Thyroid gland (tissue), 4 donors: ENCODE measurements around the gene IDH3G.

Experiments used
- CTCF ChIP-seq, 6 experiments: fragments of 200-600 bp in 3 of 6; fragments of 450-650 bp in 3 of 6; sonication (generic) in 3 of 6; IDR thresholded peaks; one replicate each; pipeline ENCODE4 v1.5.1; 2016 to 2019; ENCODE audit warnings: antibody characterized with exemption in 6 of 6, mild to moderate bottlenecking in 2 of 6, inconsistent platforms in 1 of 6, moderate library complexity in 1 of 6
- POLR2A ChIP-seq, 2 donors: fragments of 450-650 bp; IDR thresholded peaks; one replicate each; pipeline ENCODE4 v1.6.1; 2017; ENCODE audit warnings: antibody characterized with exemption in 2 of 2, mild to moderate bottlenecking in 2 of 2, moderate library complexity in 1 of 2

DNA sequence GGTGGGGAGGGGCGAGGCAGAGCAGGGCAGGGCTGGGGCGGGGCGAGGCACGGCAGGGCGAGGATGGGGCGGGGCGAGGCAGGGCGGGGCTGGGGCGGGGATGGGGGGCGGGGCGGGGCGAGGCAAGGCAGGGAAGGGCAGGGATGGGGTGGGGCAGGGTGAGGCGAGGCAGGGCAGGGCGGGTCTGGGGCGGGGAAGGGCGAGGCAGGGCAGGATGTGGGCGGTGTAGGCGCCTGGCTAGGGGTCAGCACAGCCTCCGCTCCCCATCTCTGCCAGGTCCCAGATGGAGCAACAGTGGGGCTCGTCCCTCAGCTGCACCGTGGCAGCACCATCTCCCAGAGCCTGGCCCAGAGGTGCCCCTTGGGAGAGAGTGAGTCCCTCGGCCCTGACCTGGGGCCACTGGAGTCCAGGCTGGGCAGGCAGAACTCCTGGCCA, 17.5 kb downstream of the IDH3G start:
- TF ChIP-seq POLR2A (IDR thresholded peaks at IDR 0.05): no peak
- TF ChIP-seq CTCF (IDR thresholded peaks at IDR 0.05): no peak
